Mesenchymal stem cell (in vitro differentiated cells and primary cell): ENCODE data around the gene MSMB.

Experiments
- DNase-seq: peaks from one replicate; pipeline ENCODE4 v3.0.0-alpha.2; 2013
- H2AFZ ChIP-seq: one replicate; pipeline ENCODE4 v1.6.1; 2013; ENCODE audit warnings: low read depth, mild to moderate bottlenecking, control low read depth, inconsistent platforms, low read length, moderate library complexity
- H2AK5ac ChIP-seq: 2 replicates; pipeline ENCODE4 v1.6.1; 2013; ENCODE audit warnings: low read length, moderate library complexity, mild to moderate bottlenecking, inconsistent platforms; ENCODE audit not compliant: severe bottlenecking
- H2BK120ac ChIP-seq: one replicate; pipeline ENCODE4 v1.6.1; 2013; ENCODE audit warnings: low read depth, mild to moderate bottlenecking, inconsistent platforms, low read length, moderate library complexity
- H2BK12ac ChIP-seq, 2 experiments: one replicate each; pipeline ENCODE4 v1.6.1; 2013; ENCODE audit warnings: inconsistent platforms in 2 of 2, low read length in 2 of 2, mild to moderate bottlenecking in 2 of 2, moderate library complexity in 2 of 2, control low read depth in 1 of 2
- H2BK15ac ChIP-seq: one replicate; pipeline ENCODE4 v1.6.1; 2013; ENCODE audit warnings: mild to moderate bottlenecking, low read depth, inconsistent platforms; ENCODE audit not compliant: poor library complexity, severe bottlenecking
- H2BK5ac ChIP-seq: 2 replicates; pipeline ENCODE4 v1.6.1; 2013; ENCODE audit warnings: low read depth, mild to moderate bottlenecking, low read length, control low read depth, inconsistent platforms; ENCODE audit not compliant: poor library complexity, severe bottlenecking
- H3K14ac ChIP-seq, 2 experiments: one replicate each; pipeline ENCODE4 v1.6.1; 2013; ENCODE audit warnings: inconsistent platforms in 2 of 2, low read length in 2 of 2, control low read depth in 1 of 2, mild to moderate bottlenecking in 1 of 2, moderate library complexity in 1 of 2
- H3K18ac ChIP-seq, 2 experiments: one replicate each; pipeline ENCODE4 v1.6.1; 2013; ENCODE audit warnings: inconsistent platforms in 2 of 2, low read length in 2 of 2, control low read depth in 1 of 2, low read depth in 1 of 2, mild to moderate bottlenecking in 1 of 2
- H3K23ac ChIP-seq, 2 experiments: one replicate each; pipeline ENCODE4 v1.6.1; 2013; ENCODE audit warnings: inconsistent platforms in 2 of 2, low read length in 2 of 2, mild to moderate bottlenecking in 2 of 2, moderate library complexity in 2 of 2, control low read depth in 1 of 2
- H3K27ac ChIP-seq: 2 replicates; pipeline ENCODE4 v1.5.1; 2013; ENCODE audit warnings: mild to moderate bottlenecking, moderate library complexity, low read length, control low read depth, inconsistent platforms; ENCODE audit not compliant: poor library complexity, severe bottlenecking
- H3K27me3 ChIP-seq, 2 experiments: 2 replicates each; pipeline versions ENCODE4 v1.6.1 to v1.7.0; 2013; ENCODE audit warnings: low read length in 2 of 2, mild to moderate bottlenecking in 2 of 2, moderate library complexity in 2 of 2, control low read depth in 1 of 2, inconsistent platforms in 1 of 2; ENCODE audit not compliant: control insufficient read depth in 1 of 2, insufficient read depth in 1 of 2
- H3K36me3 ChIP-seq, 2 experiments: 2 replicates each; pipeline versions ENCODE4 v1.6.1 to v1.7.0; 2013; ENCODE audit warnings: low read length in 2 of 2, control low read depth in 1 of 2, inconsistent platforms in 1 of 2, low read depth in 1 of 2, mild to moderate bottlenecking in 1 of 2; ENCODE audit not compliant: insufficient read depth in 2 of 2, control insufficient read depth in 1 of 2
- H3K4ac ChIP-seq, 2 experiments: one replicate each; pipeline ENCODE4 v1.6.1; 2013; ENCODE audit warnings: inconsistent platforms in 2 of 2, low read length in 2 of 2, mild to moderate bottlenecking in 2 of 2, moderate library complexity in 2 of 2, control low read depth in 1 of 2, low read depth in 1 of 2
- H3K4me1 ChIP-seq: 2 replicates; pipeline ENCODE4 v1.6.1; 2013; ENCODE audit warnings: low read depth, low read length, control low read depth; ENCODE audit not compliant: control insufficient read depth, insufficient read depth
- H3K4me2 ChIP-seq: 2 replicates; pipeline ENCODE4 v1.6.1; 2013; ENCODE audit warnings: low read length, mild to moderate bottlenecking, inconsistent platforms; ENCODE audit not compliant: poor library complexity, severe bottlenecking
- H3K4me3 ChIP-seq, 2 experiments: 2 replicates each; pipeline versions ENCODE4 v1.5.1 to v1.7.0; 2013; ENCODE audit warnings: low read length in 2 of 2, mild to moderate bottlenecking in 2 of 2, control low read depth in 1 of 2, low read depth in 1 of 2; ENCODE audit not compliant: insufficient read depth in 1 of 2
- H3K79me1 ChIP-seq: replicated peaks from 2 replicates; pipeline ENCODE4 v1.6.1; 2013; ENCODE audit warnings: mild to moderate bottlenecking, control low read depth, low read length, inconsistent platforms; ENCODE audit not compliant: poor library complexity, severe bottlenecking
- H3K9ac ChIP-seq: 2 replicates; pipeline ENCODE4 v1.7.0; 2013; ENCODE audit warnings: mild to moderate bottlenecking, low read length, moderate library complexity
- H3K9me3 ChIP-seq: 2 replicates; pipeline ENCODE4 v1.7.0; 2013; ENCODE audit warnings: mild to moderate bottlenecking, low read length; ENCODE audit not compliant: control insufficient read depth
- H4K8ac ChIP-seq: one replicate; pipeline ENCODE4 v1.6.1; 2013; ENCODE audit warnings: inconsistent platforms, mild to moderate bottlenecking, low read length, moderate library complexity
- H4K91ac ChIP-seq: one replicate; pipeline ENCODE4 v1.6.1; 2013; ENCODE audit warnings: mild to moderate bottlenecking, low read length, inconsistent platforms
- WGBS: methylation state at CpG from one replicate; pipeline ENCODE4 v1.1.7; 2013; ENCODE audit warnings: mixed read lengths; 5-methylcytosine and 5-hydroxymethylcytosine counted together

Gene MSMB

DNA sequence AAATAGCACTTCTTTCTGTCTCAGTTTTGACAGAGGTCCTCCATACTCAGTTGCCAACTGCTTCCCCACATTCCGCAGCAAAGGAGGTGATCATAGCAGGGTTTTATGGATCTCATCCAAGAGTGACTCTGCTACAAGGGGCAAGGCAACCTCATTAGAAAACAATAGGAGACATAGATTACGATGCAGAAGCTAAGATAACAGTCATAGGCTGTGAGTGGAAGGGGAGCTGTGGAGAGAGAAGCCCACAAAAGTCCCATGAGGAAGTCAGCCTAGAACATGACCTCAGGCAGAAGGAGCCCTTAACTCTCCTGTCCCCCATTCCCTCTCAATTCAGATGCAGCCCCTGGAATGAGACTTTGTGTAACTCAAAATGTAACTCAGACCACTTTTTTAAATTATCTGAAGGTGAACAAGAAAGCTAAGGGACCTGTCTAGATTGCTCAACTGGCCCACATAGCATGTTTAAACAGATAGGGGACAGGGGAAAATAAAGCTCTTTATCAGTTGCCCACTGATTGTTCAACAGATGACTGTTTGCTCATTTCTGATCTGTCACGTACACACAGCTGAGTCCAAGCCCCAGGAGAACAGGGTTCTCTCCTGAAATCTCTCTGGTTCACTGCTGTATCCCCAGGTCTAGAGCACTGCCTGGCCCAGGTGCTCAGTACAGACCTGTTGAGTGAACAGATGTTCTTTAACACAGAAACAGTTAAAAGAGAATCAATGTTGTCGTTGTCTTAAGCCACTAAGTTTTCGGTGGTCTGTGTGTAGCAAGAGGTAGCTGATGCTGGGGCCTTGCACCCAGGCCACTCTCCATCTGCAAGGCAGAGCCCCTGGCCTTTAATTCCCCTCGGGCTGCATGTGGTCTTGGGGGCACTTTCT, 14.2 kb downstream of the MSMB start:
- H3K27me3 ChIP-seq: no peaks in the 10 kb centered on the region

GRCh38 chr10:46030091-46030937, 15.8 kb downstream of the MSMB start, which contains the start of gene NCOA4:
Gene NCOA4, minus strand, starts transcription at chr10:46030623. Its CDS starts 13,943 bp downstream, at chr10:46016680.
- peak; percentile 99 for DNase-seq
- Histone ChIP-seq H3K27me3 (no peaks in the 10 kb centered on the region), H4K8ac (peak within 1 kb of the TSS; percentile 54), H3K36me3 (peaks cover 0 to 4% of the 10 kb centered on the region in 2 experiments), H2AK5ac (no peak within 1 kb of the TSS), H3K9me3 (no peaks in the 10 kb centered on the region), H3K4me1 (peaks cover 6% of the 10 kb centered on the region), H3K4me2 (peak within 1 kb of the TSS; percentile 75), H3K79me1 (no peaks in the 10 kb centered on the region), H3K4me3 (peak within 1 kb of the TSS; percentile 75 to 94), H3K14ac (peak within 1 kb of the TSS in 1 of 2 experiments; percentile 86), H2BK15ac (peak within 1 kb of the TSS; percentile 54), H3K18ac (peak within 1 kb of the TSS; percentile 90 to 92), H2BK12ac (no peak within 1 kb of the TSS), H2BK5ac (no peak within 1 kb of the TSS), H2AFZ (peak within 1 kb of the TSS; percentile 36), H3K4ac (peak within 1 kb of the TSS; percentile 20 to 77), H2BK120ac (peak within 1 kb of the TSS; percentile 50), H3K9ac (peak within 1 kb of the TSS; percentile 98), H4K91ac (peak within 1 kb of the TSS; percentile 78), H3K23ac (peak within 1 kb of the TSS in 1 of 2 experiments; percentile 75), H3K27ac (peak within 1 kb of the TSS; percentile 79)
- WGBS: 2% methylated on average over 50 of the region's 59 CpGs

More for the DNA sequence above, 14.2 kb downstream of the MSMB start:
- peak overlapping the region in 1 of 2 experiments; percentile 10 for H2BK12ac ChIP-seq
- 94% methylated on average over 5 of the region's 6 CpGs for WGBS
- H2BK15ac ChIP-seq: no peak overlapping the region
- no peaks in the 10 kb centered on the region for H3K9me3 ChIP-seq
- no peaks in the 10 kb centered on the region for H3K79me1 ChIP-seq
- H2AFZ ChIP-seq: peak overlapping the region; percentile 15
- no peak overlapping the region for H3K4me2 ChIP-seq
- peak overlapping the region in 1 of 2 experiments; percentile 37 for H3K18ac ChIP-seq
- no peak overlapping the region for H3K14ac ChIP-seq
- H3K36me3 ChIP-seq: no peaks in the 10 kb centered on the region
- H3K4me1 ChIP-seq: peaks cover 6% of the 10 kb centered on the region
- H3K27ac ChIP-seq: no peak overlapping the region
- H2BK5ac ChIP-seq: no peak overlapping the region
- H3K4me3 ChIP-seq: no peak overlapping the region
- H3K23ac ChIP-seq: no peak overlapping the region
- H3K9ac ChIP-seq: no peak overlapping the region
- no peak for DNase-seq
- H2BK120ac ChIP-seq: no peak overlapping the region
- no peak overlapping the region for H4K8ac ChIP-seq
- H2AK5ac ChIP-seq: no peak overlapping the region
- peak overlapping the region in 1 of 2 experiments; percentile 59 for H3K4ac ChIP-seq
- H4K91ac ChIP-seq: peak overlapping the region; percentile 10

GRCh38 chr10:46029461-46030030, 16.5 kb downstream of the MSMB start:
- Histone ChIP-seq H3K27me3 (no peaks in the 10 kb centered on the region), H3K9me3 (no peaks in the 10 kb centered on the region), H3K27ac (peak overlapping the region; percentile 77), H3K4me1 (peaks cover 10% of the 10 kb centered on the region), H2AK5ac (no peak overlapping the region), H2BK12ac (no peak overlapping the region), H2BK15ac (peak overlapping the region; percentile 54), H4K8ac (no peak overlapping the region), H3K4me3 (peak overlapping the region; percentile 75 to 94), H2BK120ac (peak overlapping the region; percentile 50), H3K36me3 (peaks cover 0 to 4% of the 10 kb centered on the region in 2 experiments), H3K14ac (no peak overlapping the region), H2BK5ac (no peak overlapping the region), H3K4ac (peak overlapping the region; percentile 20 to 65), H3K18ac (peak overlapping the region in 1 of 2 experiments; percentile 90), H2AFZ (no peak overlapping the region), H3K23ac (no peak overlapping the region), H3K4me2 (peak overlapping the region; percentile 75), H3K79me1 (no peaks in the 10 kb centered on the region), H4K91ac (no peak overlapping the region), H3K9ac (peak overlapping the region; percentile 98)
- no peak for DNase-seq
- 42% methylated on average over 5 of the region's 6 CpGs for WGBS
